NCI-H2227 (cell line): ENCODE measurements around the gene CHCHD4.

Experiments used
- DNase-seq: peaks from one replicate; lab custom pipeline; 2025; ENCODE audit not compliant: unreplicated experiment; lab: John Stamatoyannopoulos, UW

CHCHD4 gene

GRCh38 chr3:14137004-14137403, 12.3 kb upstream of the CHCHD4 start:
- DNase-seq = no peak

DNA sequence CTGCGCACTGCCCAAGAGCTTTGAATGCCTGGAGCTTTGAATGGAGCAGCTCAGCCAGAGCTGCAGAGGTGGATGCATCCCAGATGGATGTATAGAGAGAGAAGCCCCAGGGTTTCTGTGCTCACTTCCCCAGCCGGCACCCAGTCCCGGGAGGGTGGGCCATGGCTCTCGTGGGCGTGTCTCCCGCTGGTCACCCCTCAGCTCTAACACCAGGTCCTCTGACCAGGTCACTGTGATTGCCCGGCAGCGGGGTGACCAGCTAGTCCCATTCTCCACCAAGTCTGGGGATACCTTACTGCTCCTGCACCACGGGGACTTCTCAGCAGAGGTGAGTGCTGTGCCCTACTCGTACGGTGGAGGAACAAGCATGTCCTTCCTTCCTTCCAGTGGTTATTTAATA, 10.9 kb upstream of the CHCHD4 start:
- no peak for DNase-seq

DNA sequence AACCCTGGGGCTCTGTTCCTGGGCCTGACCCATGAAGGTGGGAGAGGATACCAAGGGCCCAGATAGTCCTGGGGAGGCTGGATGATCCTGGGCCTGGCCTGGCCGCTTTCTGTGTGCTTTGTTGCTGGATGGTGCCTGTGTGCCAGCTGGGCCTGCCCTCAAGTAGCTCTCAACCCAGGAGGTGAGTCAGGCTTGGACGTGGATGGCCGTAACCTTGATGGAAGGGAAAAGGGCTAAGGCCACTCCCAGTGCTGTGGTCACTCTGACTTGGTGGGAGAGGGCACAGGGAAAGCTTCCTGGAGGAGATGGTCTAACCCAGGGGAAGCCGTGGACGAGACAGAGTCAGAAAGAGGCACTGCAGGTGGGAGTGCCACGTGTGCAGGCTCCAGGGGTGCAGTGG, 9.6 kb upstream of the CHCHD4 start:
- no peak for DNase-seq

DNA sequence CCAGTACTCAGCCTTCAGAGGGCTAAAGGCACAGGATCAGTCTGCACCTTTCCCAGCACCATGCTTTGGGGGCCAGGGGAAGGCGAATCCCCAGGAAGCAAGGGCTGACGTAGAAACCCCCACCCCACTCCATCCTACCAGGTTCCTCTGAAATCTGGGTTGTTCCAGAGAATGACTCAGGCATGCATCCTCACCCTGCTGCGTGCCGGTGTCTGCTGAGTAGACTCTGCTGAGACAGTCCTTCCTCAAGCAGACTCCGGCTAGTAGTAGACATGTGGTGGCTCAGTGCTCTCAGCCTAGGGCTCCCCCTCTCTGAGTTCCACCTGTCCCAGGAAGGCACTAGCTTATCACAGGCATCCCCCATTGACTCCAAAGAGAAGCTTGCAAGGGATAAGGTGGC, 9.2 kb upstream of the CHCHD4 start:
- DNase-seq = no peak

GRCh38 chr3:14133188-14133800, 8.6 kb upstream of the CHCHD4 start:
- DNase-seq = no peak

GRCh38 chr3:14132689-14133088, 8.0 kb upstream of the CHCHD4 start:
- DNase-seq = no peak

DNA sequence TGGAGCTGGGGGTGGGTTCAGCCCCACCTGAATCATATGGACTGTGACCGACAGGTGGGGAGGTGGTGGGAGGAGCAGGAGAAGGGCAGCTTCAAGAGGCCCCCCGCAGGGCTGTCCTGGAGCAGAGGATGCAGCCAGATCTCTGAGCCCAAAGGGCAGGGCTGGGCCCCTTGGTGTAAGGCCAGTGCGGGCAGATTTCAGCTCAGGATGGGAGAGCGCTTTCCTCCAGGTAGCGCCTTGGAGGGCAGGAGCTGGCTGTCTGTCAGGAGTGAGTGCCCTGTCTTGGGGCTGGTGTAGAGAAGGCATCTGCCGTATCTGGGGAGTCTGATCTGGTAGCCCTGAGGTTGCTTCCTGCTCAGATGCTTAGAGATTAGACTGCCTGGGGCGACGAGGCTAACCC, 7.5 kb upstream of the CHCHD4 start:
- DNase-seq = no peak

DNA sequence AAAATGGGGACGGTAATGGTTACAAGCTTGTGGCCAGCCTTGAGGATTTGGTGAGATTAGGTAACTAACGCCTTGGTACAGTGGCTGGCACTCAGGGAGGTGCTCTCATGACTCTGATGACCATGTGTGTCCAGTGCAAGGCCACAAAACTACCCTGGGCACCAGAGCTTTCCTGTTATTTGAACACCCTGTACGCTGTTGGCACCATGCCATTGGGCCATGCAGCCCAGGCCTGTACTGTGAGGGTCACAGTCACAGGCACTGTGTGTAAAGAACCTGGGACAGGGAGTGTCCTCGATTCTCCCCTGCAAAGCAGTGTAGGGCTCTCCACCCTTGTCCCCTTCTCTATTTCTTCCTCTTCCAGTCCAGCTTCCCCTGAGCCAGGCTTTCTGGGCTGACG, 6.5 kb upstream of the CHCHD4 start:
- no peak for DNase-seq

DNA sequence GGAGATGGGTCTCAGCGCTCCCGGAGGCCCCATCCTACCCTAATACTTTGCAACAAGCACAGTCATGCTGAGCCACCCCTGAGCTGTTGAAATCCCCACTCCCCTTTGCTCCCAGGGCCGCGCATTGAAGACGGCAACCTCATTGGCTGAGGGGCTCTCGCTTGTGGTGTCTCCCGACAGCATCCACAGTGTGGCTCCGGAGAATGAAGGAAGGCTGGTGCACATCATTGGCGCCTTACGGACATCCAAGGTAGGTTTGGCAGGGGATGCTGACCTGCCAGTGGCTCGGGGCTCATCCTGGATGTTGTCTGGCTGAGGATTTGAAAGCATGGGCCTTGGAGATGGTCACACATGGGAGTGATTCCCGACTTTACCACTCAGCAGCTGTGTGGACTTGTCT, 6.0 kb upstream of the CHCHD4 start:
- no peak for DNase-seq

DNA sequence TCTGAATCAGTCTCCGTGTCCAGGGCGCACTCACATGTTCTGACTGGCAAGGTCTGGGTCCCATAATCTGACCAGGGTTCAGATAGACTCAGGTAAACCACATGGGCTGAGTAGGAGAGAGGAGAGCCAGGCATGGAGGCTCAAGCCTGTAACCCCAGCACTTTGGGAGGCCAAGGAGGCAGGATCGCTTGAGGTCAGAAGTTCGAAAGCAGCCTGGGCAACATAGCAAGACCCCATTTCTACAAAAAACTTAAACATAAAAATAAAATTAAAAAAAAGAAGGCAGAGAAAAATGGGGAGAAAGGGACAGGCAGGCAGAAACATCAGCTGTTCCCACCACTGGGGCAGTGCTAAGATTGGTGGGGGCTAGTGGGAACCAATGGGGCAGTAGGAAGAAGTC, 5.6 kb upstream of the CHCHD4 start:
- DNase-seq = no peak

GRCh38 chr3:14129296-14129695, 4.6 kb upstream of the CHCHD4 start:
- no peak for DNase-seq

GRCh38 chr3:14128724-14129123, 4.1 kb upstream of the CHCHD4 start:
- DNase-seq = no peak

DNA sequence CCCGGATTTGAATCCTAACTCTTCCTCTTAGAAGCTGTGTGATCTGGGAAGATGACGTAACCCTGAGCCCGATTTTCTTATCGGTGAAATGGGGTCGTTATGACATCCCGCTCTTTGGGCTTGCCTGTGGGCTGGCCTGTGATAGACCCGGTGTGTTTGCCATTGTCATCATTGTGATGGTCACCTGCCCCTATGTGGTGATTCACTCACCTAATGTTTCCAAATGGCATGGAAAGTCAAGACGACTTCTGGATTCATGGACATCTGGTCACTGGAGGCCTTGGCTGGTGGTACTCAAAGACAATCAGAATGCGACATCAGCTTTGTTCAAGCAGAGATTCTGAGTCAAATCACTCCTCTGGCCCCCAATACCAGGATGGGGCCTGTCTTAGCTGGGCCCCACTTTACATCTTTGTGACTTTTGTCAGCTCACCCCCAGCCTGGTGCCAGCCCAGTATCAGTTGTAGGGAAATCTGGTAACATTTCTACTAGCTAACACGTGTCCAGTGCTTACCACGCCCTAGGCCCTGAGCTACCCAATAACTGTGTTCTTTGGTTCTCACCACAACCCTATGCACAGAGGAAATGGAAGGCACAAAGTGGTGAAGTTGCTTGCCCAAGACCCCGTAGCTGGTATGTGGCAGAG, 3.0 kb upstream of the CHCHD4 start:
- no peak for DNase-seq

DNA sequence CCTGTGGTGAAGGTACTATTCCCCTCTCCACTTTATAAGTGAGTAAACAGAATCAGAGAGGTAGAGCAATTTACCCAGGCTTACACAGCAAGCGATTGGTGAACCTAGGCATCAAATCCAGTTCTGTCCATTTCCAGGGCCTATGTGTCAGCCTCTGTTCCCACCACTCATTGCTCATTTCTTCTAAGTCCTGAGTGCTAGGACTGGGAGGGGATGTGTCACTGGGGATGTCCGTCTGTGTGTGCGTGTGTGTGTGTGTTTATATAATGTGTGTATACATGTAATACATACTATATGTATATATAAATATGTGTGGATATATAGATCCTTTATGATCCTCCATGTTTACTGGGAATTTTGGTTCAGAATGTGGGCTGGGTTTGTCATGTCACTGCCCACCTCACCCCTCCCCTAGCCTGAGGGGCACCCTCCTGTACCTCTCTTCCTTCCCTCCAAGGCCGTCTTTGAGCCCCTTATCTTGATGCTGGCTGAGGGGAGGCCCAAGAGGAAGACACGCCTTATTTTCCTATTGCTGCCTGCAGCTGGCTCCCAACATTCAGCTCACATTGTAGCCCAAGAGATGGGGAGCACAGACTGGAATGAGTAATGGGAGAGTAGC, 2.3 kb upstream of the CHCHD4 start:
- DNase-seq = no peak

GRCh38 chr3:14126017-14126886, 1.6 kb upstream of the CHCHD4 start:
- no peak for DNase-seq

- DNase-seq = peak; percentile 60
Measured at GRCh38 chr3:14125193-14126016, 735 bp upstream of the CHCHD4 start.

GRCh38 chr3:14124223-14124614, 451 bp downstream of the CHCHD4 start:
- no peak for DNase-seq

GRCh38 chr3:14123308-14124222, 1.1 kb downstream of the CHCHD4 start:
- DNase-seq = no peak

DNA sequence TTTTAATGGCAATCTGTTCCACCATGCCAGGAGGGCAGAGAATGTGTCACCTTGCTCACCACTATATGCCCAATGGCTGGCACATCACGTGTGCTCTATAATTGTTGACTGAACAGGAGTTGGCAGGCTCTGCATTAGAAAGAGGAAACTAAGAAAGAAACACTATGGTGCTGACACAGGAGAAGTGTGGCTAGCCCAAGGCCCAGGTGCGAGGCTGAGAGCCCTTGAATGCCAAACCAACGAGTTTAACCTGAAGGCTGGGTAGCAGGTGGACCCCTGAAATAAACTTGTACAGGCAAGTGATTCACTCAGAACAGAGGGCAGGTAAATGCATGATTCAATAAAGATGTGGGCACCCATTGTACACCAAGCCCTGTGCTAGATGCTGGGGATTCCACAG, 2.4 kb downstream of the CHCHD4 start:
- no peak for DNase-seq

GRCh38 chr3:14121859-14122258, 2.8 kb downstream of the CHCHD4 start:
- DNase-seq = no peak
